NCI-H1694 (cell line): Measurements from ENCODE around the gene TSPO2.

Experiments
- DNase-seq: peaks from one replicate; lab custom pipeline; 2025; lab: John Stamatoyannopoulos, UW

Gene TSPO2

DNA sequence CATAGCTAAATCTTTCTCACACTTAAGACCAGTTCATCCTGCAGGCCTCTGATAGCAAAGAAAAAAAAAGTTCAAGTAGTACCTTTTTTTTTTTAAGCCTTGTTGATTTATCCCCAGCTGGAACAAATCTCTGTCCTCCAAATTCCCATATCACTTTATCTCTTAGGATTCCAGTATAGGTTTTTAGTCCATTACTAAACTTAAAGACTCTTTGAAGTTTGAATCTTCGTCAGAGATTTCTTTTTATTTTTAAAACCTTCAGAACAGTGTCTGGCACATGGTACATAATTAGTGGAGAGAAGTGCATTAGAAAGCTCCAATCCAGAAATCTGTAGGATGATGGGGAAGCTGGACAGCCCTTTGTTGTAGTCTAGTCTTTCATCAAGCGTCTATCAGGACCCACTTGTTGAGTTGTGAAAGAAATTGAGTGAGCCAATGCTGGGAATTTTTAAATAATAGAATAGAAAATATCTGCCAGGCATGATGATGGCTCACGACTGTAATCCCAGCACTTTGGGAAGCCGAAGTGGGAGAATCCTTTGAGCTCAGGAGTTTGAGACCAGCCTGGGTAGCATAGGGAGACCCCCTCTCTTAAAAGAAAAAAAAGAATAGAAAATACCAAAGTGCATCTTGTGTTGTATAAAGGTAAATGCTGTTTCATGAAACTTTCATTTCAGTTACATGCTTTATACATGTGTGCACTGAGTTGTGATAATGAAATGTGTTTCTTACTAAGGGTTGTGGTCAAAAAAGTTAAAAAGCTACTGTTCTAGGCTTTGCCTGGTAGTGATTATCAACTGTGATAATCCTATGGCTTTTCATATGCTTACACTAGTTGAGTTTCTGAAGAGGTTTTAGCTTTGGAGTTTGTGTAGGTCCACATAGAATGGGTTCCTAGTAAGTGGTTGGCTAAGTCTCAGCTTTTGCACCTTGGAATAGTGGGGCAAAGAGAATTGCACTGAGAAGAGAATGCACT lies 33.7 kb downstream of the TSPO2 start:
- DNase-seq: no peak

- no peak for DNase-seq
These were observed 35.3 kb downstream of the TSPO2 start for GRCh38 chr6:41077536-41077935.

DNA sequence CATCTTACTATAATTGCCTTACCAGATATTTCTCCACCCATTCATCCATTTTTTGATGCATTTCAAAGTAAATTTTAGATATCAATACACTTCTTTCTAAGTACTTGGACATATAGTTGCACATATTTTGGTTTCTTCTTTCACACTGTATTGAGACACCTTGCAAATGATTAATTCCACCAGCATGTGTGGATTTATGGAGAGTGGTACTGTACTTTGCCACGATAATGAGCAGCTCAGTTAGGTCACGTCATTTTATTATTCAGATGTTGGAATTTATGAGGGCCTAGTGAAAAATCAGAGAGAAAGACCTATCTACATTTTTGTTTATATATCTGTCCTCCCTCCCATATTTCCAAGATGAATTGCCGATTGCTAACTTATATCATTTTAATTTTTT lies 35.8 kb downstream of the TSPO2 start:
- no peak for DNase-seq

- no peak for DNase-seq
These were observed 36.8 kb downstream of the TSPO2 start for GRCh38 chr6:41079080-41079479.

- DNase-seq: no peak
These were observed 38.4 kb downstream of the TSPO2 start for GRCh38 chr6:41080621-41081020.

- no peak for DNase-seq
These were observed 40.8 kb downstream of the TSPO2 start for GRCh38 chr6:41083072-41083471.

DNA sequence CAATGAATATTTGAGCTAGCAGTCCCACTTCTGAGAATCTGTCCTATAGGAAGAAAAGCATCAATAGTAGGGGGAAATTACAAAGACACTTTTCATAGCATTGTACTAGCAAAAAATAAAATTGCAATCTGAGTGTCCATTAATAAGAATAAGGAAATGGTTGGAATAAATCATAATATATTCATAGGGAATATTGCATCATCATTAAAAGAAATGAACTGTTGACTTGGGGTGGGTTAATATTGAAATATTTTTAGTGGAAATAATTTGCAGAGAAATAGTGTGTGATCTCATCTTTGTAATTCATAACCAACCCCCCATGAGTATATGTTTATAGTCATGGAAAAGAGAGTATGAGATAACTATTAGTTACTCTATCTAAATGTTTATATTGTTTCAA lies 42.9 kb downstream of the TSPO2 start:
- no peak for DNase-seq

DNA sequence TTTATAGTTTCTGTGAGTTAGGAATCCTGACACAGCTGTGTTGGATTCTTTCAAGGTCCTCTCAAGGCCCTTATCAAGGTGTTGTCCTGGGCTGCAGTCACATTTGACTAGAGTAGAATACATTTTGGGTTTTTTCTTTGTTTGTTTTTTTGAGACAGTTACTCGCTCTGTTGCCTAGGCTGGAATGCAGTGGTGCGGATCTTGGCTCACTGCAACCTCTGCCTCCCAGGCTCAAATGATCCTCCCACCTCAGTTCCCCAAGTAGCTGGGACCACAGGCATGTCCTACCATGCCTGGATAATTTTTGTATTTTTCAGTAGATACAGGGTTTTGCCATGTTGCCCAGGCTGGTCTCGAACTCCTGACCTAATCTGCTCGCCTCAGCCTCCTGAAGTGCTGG lies 46.2 kb downstream of the TSPO2 start:
- no peak for DNase-seq

GRCh38 chr6:41090841-41091761 lies 48.8 kb downstream of the TSPO2 start:
- no peak for DNase-seq

DNA sequence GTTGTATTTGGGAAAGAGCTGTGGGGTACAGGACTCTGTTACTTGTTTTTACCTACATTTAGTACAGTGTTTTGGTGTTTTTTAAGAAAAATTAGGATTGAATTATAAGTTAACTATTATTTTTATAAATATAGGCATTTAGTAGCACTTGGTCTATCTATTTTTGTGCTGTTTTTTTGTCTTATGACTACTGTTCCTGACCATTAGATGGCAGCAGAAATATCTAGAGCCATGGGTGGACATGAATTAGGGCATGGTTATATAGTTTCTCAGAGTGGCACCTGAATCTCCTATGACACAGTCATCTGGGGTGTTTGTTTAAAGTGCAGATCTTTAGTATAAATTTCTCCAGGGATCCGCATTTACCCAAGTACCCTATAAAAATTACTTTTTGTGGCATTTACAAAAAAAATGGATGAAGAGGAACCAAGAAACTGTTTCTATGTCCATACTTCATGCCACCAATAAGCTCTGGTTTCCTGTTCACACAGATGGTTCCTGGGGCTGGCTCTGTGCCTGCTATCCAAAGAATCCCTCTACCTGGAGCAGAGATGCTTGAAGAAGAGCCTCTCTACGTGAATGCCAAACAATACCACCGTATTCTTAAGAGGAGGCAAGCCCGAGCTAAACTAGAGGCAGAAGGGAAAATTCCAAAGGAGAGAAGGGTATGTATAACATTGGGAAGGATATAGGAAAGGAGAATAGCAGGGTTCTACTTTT lies 50.3 kb downstream of the TSPO2 start:
- no peak for DNase-seq

DNA sequence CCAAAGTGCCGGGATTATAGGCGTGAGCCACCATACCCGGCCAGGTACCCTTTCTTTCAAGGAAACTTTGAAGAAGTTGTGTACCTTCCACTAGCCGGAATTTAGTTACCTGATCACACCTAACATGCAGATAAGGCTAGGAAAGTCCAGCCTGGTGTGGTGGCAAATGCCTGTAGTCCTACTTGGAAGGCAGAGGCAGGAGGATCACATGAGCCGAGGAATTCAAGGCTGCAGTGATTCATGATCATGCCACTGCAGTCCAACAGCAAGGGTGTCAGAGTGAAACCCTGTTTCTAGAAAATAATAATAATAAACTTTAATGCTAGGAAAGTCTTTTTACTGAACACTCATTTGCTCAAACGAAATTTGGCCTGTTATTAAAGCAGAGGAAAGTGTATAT lies 51.5 kb downstream of the TSPO2 start:
- no peak for DNase-seq
